Naive thymus-derived CD4-positive, alpha-beta T cell (primary cell): ENCODE measurements around the gene RASA2. TPM values are rescaled to one million over a fixed set of nuclear protein-coding genes. Genes with fewer than 3 reads are reported as not detected.

ENCODE experiments used
- ATAC-seq: fragments of 150-1000 bp; cut with Tn5 transposase; 2 replicates; pipeline ENCODE4 v1.10.0; 2021; ENCODE audit warnings: mild to moderate bottlenecking, moderate library complexity
- CTCF ChIA-PET: fragments of 350-600 bp; sonication (Branson Sonifier 250); formaldehyde crosslinking; loops from one replicate; lab custom pipeline; 2021; ENCODE audit warnings: antibody characterized with exemption; lab: Charles Lee
- POLR2A ChIA-PET: fragments of 350-600 bp; sonication (Branson Sonifier 250); formaldehyde crosslinking; loops from one replicate; lab custom pipeline; 2021; ENCODE audit warnings: antibody characterized with exemption, inconsistent platforms; lab: Charles Lee
- DNase-seq, 9 donors: peaks; one replicate each; pipeline versions ENCODE4 v3.0.0 to v3.0.0-alpha.2; 2020 to 2022; ENCODE audit warnings: mixed read lengths in 1 of 9
- H3K27ac ChIP-seq: one replicate; pipeline ENCODE4 v1.7.0; 2013; ENCODE audit warnings: mild to moderate bottlenecking, low read depth, low read length, moderate library complexity
- H3K27me3 ChIP-seq, 2 donors: one replicate each; pipeline ENCODE4 v1.7.0; 2013; ENCODE audit warnings: low read length in 2 of 2, mild to moderate bottlenecking in 2 of 2, moderate library complexity in 2 of 2; ENCODE audit not compliant: control insufficient read depth in 2 of 2, insufficient read depth in 2 of 2
- H3K36me3 ChIP-seq, 3 experiments: 1 replicate in 2 of 3; 2 replicates in 1 of 3; pipeline ENCODE4 v1.7.0; 2013; ENCODE audit warnings: low read length in 3 of 3, mild to moderate bottlenecking in 3 of 3, moderate library complexity in 1 of 3; ENCODE audit not compliant: insufficient read depth in 3 of 3, control insufficient read depth in 2 of 3
- H3K4me1 ChIP-seq, 2 donors: one replicate each; pipeline ENCODE4 v1.7.0; 2013; ENCODE audit warnings: low read length in 2 of 2, mild to moderate bottlenecking in 2 of 2, moderate library complexity in 1 of 2; ENCODE audit not compliant: control insufficient read depth in 2 of 2, insufficient read depth in 2 of 2
- H3K4me3 ChIP-seq: 2 replicates; pipeline ENCODE4 v1.7.0; 2013; ENCODE audit warnings: mild to moderate bottlenecking, low read length
- H3K9me3 ChIP-seq, 3 experiments: 1 replicate in 2 of 3; 2 replicates in 1 of 3; pipeline ENCODE4 v1.7.0; 2013; ENCODE audit warnings: low read length in 3 of 3; ENCODE audit not compliant: control insufficient read depth in 2 of 3
- H3K27ac Mint-ChIP-seq, 9 donors: one replicate each; pipeline ENCODE4 v1.8.0; 2020 to 2022; ENCODE audit warnings: mixed read lengths in 9 of 9, mild to moderate bottlenecking in 8 of 9, moderate library complexity in 5 of 9, inconsistent platforms in 2 of 9
- H3K27me3 Mint-ChIP-seq, 5 donors: one replicate each; pipeline ENCODE4 v1.8.0; 2021 to 2022; ENCODE audit warnings: mixed read lengths in 5 of 5, mild to moderate bottlenecking in 1 of 5
- H3K36me3 Mint-ChIP-seq, 5 donors: one replicate each; pipeline ENCODE4 v1.8.0; 2020 to 2022; ENCODE audit warnings: mixed read lengths in 5 of 5, mild to moderate bottlenecking in 3 of 5, inconsistent platforms in 1 of 5
- H3K4me1 Mint-ChIP-seq, 7 donors: one replicate each; pipeline ENCODE4 v1.8.0; 2020 to 2022; ENCODE audit warnings: mixed read lengths in 7 of 7, mild to moderate bottlenecking in 3 of 7, inconsistent platforms in 1 of 7
- H3K4me3 Mint-ChIP-seq, 10 donors: one replicate each; pipeline ENCODE4 v1.8.0; 2020 to 2022; ENCODE audit warnings: mild to moderate bottlenecking in 10 of 10, mixed read lengths in 10 of 10, moderate library complexity in 6 of 10, inconsistent platforms in 2 of 10
- H3K9me3 Mint-ChIP-seq, 11 donors: one replicate each; pipeline ENCODE4 v1.8.0; 2020 to 2022; ENCODE audit warnings: mixed read lengths in 11 of 11, mild to moderate bottlenecking in 4 of 11, inconsistent platforms in 1 of 11, moderate library complexity in 1 of 11
- intact Hi-C, 2 donors: fragments of 100-400 bp; cut with micrococcal nuclease; formaldehyde crosslinking; loops; one replicate each; pipeline ENCODE4 v1.15.1; 2023
- polyA plus RNA-seq, 2 donors: library from polyadenylated mRNA; unstranded; fragments of 300-500 nt; fragmentation: Illumina TruSeq; gene quantifications; one replicate each; pipeline ENCODE4 v1.2.3, GENCODE V29; 2021
- total RNA-seq, 6 experiments: library from RNA in 5 of 6; stranded (reverse) in 5 of 6; gene quantifications; 1 replicate in 5 of 6; 2 replicates in 1 of 6; pipeline ENCODE4 v1.2.3 and lab custom pipeline; 2021 to 2026

Gene RASA2
- total and polyA plus RNA-seq, 7 experiments from 2014 or later, result 51.0 to 120 (median 77.3) TPM

DNA sequence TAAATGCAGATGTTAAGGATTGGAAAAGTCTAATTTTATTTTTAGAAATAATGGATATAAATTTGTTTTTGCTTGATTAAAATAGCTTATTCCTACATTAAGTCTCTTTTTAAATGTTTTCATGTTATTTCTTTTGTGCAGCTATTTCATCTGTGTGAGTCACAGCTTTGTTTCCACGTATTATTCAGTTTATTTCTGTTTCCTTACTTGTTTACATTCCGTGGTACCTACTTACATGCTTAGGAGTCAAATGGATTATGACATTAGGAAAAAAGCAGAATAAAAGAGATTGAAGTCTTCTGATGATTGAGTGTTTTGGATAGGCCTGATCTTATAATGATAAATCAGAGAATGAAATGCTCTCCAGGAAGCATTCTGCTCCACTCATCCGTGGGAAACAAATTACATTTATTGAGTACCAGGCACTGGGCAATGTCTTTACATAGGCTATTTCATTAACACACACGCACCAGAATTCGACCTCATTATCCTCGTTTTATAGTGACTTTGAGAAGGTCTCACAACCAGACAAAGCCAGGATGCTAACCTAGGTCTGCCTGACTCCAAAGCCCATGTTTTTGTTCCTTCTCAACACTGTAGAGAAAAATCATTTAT lies 38.1 kb upstream of the RASA2 start:
- Mint-ChIP-seq H3K36me3 (peaks cover 6 to 30% (median 13%) of the 10 kb centered on the region in 5 donors), H3K9me3 (no peaks in the 10 kb centered on the region), H3K27me3 (no peaks in the 10 kb centered on the region), H3K27ac (peak overlapping the region in 3 of 9 donors; percentile 8 to 59 (median 56)), H3K4me3 (no peak overlapping the region), H3K4me1 (peaks cover 0 to 9% (median 0%) of the 10 kb centered on the region in 7 donors)
- Histone ChIP-seq H3K9me3 (no peaks in the 10 kb centered on the region), H3K4me3 (no peak overlapping the region), H3K27me3 (no peaks in the 10 kb centered on the region), H3K27ac (no peak overlapping the region), H3K36me3 (peaks cover 9 to 30% (median 20%) of the 10 kb centered on the region in 3 experiments), H3K4me1 (peaks cover 0 to 10% of the 10 kb centered on the region in 2 donors)
- DNase-seq (no peak), ATAC-seq (no peak)
- intact Hi-C loops, result no loop called here
- ChIA-PET POLR2A (interaction anchor here (0.6 to 1.8 kb wide), 8 partner anchors 32 to 148 kb away, joined by 3 to 5 read pairs (median 3); no protein-coding TSS in a partner anchor), CTCF (interaction anchor here (1.2 to 2.9 kb wide), 5 partner anchors 11 to 137 kb away, joined by 4 to 12 read pairs (median 11); no protein-coding TSS in a partner anchor)

DNA sequence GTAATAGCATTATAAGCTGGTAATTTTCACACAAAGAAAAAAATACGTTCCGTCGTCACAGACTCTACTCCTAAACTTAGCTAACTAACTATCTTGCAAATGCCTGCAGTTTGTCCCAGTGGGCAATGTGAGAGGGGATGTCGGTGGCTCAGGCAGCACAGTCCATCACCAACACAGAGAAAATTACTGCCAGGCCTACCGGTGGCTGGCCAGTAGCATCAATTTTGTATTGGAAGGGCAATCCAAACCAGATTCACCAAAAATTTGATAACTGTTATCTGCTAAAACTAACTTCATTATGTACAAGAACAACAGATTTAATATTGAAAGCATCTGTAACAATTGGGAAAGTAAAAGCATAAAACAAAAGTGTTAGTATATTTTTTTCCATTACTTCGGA lies 37.4 kb upstream of the RASA2 start:
- ATAC-seq (no peak), DNase-seq (no peak)
- Mint-ChIP-seq H3K27me3 (no peaks in the 10 kb centered on the region), H3K9me3 (no peaks in the 10 kb centered on the region), H3K4me1 (peaks cover under 1 to 12% (median 4%) of the 10 kb centered on the region in 7 donors), H3K27ac (peak overlapping the region in 3 of 9 donors; percentile 8 to 68 (median 15)), H3K4me3 (no peak overlapping the region), H3K36me3 (peaks cover 1 to 23% (median 8%) of the 10 kb centered on the region in 5 donors)
- ChIA-PET CTCF (interaction anchor here (0.7 to 2.9 kb wide), 8 partner anchors 8 to 147 kb away, joined by 3 to 12 read pairs (median 6); no protein-coding TSS in a partner anchor), POLR2A (interaction anchor here (0.7 to 1.8 kb wide), 8 partner anchors 32 to 149 kb away, joined by 3 to 5 read pairs (median 3); no protein-coding TSS in a partner anchor)
- no peak overlapping the region for H3K27ac ChIP-seq
- peaks cover 6 to 24% (median 13%) of the 10 kb centered on the region in 3 experiments for H3K36me3 ChIP-seq
- H3K4me1 ChIP-seq, result peaks cover 0 to 10% of the 10 kb centered on the region in 2 donors
- H3K27me3 ChIP-seq, result no peaks in the 10 kb centered on the region
- intact Hi-C loops, result no loop called here
- H3K9me3 ChIP-seq, result no peaks in the 10 kb centered on the region
- no peak overlapping the region for H3K4me3 ChIP-seq

DNA sequence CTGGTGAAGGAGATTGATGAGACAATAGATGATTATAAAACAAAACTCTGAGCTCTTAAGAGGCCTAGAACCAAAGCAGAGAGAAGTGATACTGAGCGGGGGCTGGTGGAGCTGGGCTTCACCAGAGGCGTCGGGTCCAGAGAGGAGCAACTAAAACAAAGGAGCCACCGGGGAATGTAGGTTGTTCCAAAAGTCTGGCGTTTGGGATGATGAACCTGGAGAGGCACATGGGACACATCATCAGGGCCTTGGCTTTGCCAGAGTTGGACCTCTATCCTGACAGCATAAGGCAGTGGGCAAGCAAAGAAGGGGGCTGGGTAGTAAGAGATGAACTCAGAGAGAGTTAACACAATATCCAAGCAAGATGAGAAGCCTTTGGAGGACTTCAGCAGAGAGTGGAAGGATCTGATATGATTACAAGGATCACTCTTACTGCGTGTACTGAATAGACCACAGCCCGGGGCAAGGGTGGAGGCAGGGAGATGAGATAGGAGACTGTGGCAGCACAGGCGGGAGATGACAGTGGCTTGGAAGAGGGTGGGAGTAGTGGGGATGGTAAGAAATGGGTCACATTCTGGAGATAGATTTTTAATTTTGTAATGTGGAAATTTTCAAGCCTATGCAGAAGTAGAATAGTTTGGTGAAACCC lies 36.0 kb upstream of the RASA2 start:
- intact Hi-C loops, result loop anchor here in 1 of 2 donors (5.0 kb wide), 1 partner anchor 554 kb away; no protein-coding TSS in a partner anchor
- DNase-seq (no peak), ATAC-seq (no peak)
- Mint-ChIP-seq H3K27ac (peak overlapping the region in 4 of 9 donors; percentile 9 to 77 (median 50)), H3K27me3 (no peaks in the 10 kb centered on the region), H3K9me3 (no peaks in the 10 kb centered on the region), H3K4me3 (no peak overlapping the region), H3K4me1 (peaks cover 6 to 20% (median 11%) of the 10 kb centered on the region in 7 donors), H3K36me3 (peaks cover 0 to 12% (median 0%) of the 10 kb centered on the region in 5 donors)
- POLR2A ChIA-PET, result interaction anchor here (0.7 to 1.1 kb wide), 5 partner anchors 14 to 219 kb away, joined by 3 to 4 read pairs (median 4); partner anchors contain the start of gene PXYLP1
- H3K9me3 ChIP-seq, result no peaks in the 10 kb centered on the region
- CTCF ChIA-PET, result interaction anchor here (0.6 to 2.9 kb wide), 9 partner anchors 9 to 147 kb away, joined by 3 to 12 read pairs (median 7); partner anchors contain the start of gene ZBTB38
- peaks cover 0 to 13% (median 0%) of the 10 kb centered on the region in 3 experiments for H3K36me3 ChIP-seq
- H3K27ac ChIP-seq, result no peak overlapping the region
- no peaks in the 10 kb centered on the region for H3K27me3 ChIP-seq
- no peak overlapping the region for H3K4me3 ChIP-seq
- H3K4me1 ChIP-seq, result peaks cover 0 to 10% of the 10 kb centered on the region in 2 donors

DNA sequence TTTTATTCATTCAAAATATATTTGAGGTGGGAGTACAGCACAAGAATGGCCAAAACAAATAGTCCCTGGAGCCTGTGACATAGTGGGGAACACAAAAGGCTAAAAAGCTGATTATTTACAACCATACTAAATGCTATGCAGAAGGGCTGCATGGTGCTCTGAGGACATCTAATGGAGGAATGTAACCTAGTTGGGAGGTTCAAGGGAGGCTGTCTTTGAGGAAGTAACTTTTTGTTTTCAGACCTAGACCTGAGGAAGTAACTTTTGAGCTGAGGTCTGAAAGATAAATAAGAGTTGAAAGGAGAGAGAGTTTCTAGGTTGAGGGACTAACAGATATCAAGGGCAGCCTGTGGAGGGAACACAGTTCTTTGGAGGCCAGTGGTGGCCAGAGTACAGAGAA lies 34.8 kb upstream of the RASA2 start:
- no peak overlapping the region for H3K27ac Mint-ChIP-seq
- peaks cover 0 to 7% (median 0%) of the 10 kb centered on the region in 5 donors for H3K36me3 Mint-ChIP-seq
- ATAC-seq (peak; percentile 90), DNase-seq (peak in 7 of 9 donors; percentile 45 to 78 (median 64))
- Histone ChIP-seq H3K9me3 (no peaks in the 10 kb centered on the region), H3K27ac (peak overlapping the region; percentile 10), H3K4me1 (peaks cover 0 to 10% of the 10 kb centered on the region in 2 donors), H3K27me3 (no peaks in the 10 kb centered on the region), H3K36me3 (peaks cover 0 to 6% (median 0%) of the 10 kb centered on the region in 3 experiments), H3K4me3 (no peak overlapping the region)
- POLR2A ChIA-PET, result interaction anchor here (0.6 to 2.8 kb wide), 11 partner anchors 10 to 220 kb away, joined by 3 to 27 read pairs (median 6); partner anchors contain the start of gene PXYLP1
- no peak overlapping the region for H3K4me3 Mint-ChIP-seq
- no peaks in the 10 kb centered on the region for H3K27me3 Mint-ChIP-seq
- H3K4me1 Mint-ChIP-seq, result peaks cover 6 to 20% (median 12%) of the 10 kb centered on the region in 7 donors
- no peaks in the 10 kb centered on the region for H3K9me3 Mint-ChIP-seq
- CTCF ChIA-PET, result interaction anchor here (0.6 to 10.6 kb wide), 37 partner anchors 11 to 454 kb away, joined by 3 to 161 read pairs (median 4); partner anchors contain the start of gene PXYLP1
- intact Hi-C loops, result loop anchor here (1.0 to 5.0 kb wide), 10 partner anchors 11 to 555 kb away; partner anchors contain the start of gene PXYLP1 (in 2 of the 2)

DNA sequence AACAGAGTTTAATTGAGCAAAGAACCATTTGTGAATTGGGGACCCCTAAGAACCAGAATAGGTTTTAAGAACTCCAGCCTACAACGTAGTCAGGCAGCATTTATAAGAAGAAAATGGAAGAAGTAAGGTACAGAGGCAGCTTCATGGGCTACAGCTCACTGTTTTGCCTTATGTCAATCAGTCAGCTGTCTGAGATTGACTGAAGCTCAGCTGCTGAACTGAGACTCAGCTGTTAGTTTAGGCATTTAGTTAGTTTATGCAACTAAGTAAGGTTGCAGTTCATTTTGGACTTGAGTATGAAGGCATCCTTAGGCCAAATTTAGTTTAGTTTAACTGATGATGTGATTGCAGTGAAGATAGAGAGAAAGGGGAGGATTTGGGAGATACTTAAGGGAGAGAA lies 34.1 kb upstream of the RASA2 start:
- peaks cover 6 to 20% (median 12%) of the 10 kb centered on the region in 7 donors for H3K4me1 Mint-ChIP-seq

More for the DNA sequence above, 34.1 kb upstream of the RASA2 start:
- peaks cover 0 to under 1% (median 0%) of the 10 kb centered on the region in 3 experiments for H3K36me3 ChIP-seq
- peak overlapping the region; percentile 10 for H3K27ac ChIP-seq
- CTCF ChIA-PET, result interaction anchor here (0.6 to 10.6 kb wide), 44 partner anchors 10 to 460 kb away, joined by 3 to 161 read pairs (median 4); partner anchors contain the start of gene PXYLP1
- Mint-ChIP-seq H3K36me3 (peaks cover 0 to 3% (median 0%) of the 10 kb centered on the region in 5 donors), H3K27ac (no peak overlapping the region), H3K4me3 (no peak overlapping the region), H3K27me3 (peaks cover 0 to 2% (median 0%) of the 10 kb centered on the region in 5 donors), H3K9me3 (no peaks in the 10 kb centered on the region)
- no peaks in the 10 kb centered on the region for H3K27me3 ChIP-seq
- ATAC-seq (no peak), DNase-seq (no peak)
- peaks cover 0 to 10% of the 10 kb centered on the region in 2 donors for H3K4me1 ChIP-seq
- intact Hi-C loops, result loop anchor here (1.0 to 5.0 kb wide), 10 partner anchors 11 to 555 kb away; partner anchors contain the start of gene PXYLP1 (in 2 of the 2)
- no peak overlapping the region for H3K4me3 ChIP-seq
- POLR2A ChIA-PET, result interaction anchor here (0.6 to 2.8 kb wide), 11 partner anchors 11 to 221 kb away, joined by 3 to 27 read pairs (median 6); partner anchors contain the start of gene PXYLP1
- H3K9me3 ChIP-seq, result no peaks in the 10 kb centered on the region
